HCEC 1CT (cell line): ENCODE measurements around the gene CTXND1.

ENCODE experiments used
- DNase-seq: peaks from one replicate; pipeline ENCODE4 v3.0.0-alpha.2; 2017

The CTXND1 gene

GRCh38 chr15:80251428-80252120 is 439 bp downstream of the CTXND1 start:
- no peak for DNase-seq

- DNase-seq, result no peak
These were observed 1.2 kb downstream of the CTXND1 start for GRCh38 chr15:80250614-80251427.

- no peak for DNase-seq
These were observed 2.0 kb downstream of the CTXND1 start for GRCh38 chr15:80249973-80250372.

GRCh38 chr15:80247320-80247719 is 4.7 kb downstream of the CTXND1 start:
- DNase-seq, result no peak

GRCh38 chr15:80246425-80246894 is 5.6 kb downstream of the CTXND1 start:
- DNase-seq, result no peak

- no peak for DNase-seq
These were observed 9.2 kb downstream of the CTXND1 start for GRCh38 chr15:80242802-80243201.

GRCh38 chr15:80242132-80242769 is 9.8 kb downstream of the CTXND1 start:
- DNase-seq, result peak; percentile 51

GRCh38 chr15:80241508-80241907 is 10.5 kb downstream of the CTXND1 start:
- no peak for DNase-seq

GRCh38 chr15:80240276-80240675 is 11.7 kb downstream of the CTXND1 start:
- no peak for DNase-seq

- DNase-seq, result peak; percentile 20
These were observed 17.1 kb downstream of the CTXND1 start for GRCh38 chr15:80234883-80235282.

GRCh38 chr15:80233581-80233980 is 18.4 kb downstream of the CTXND1 start:
- no peak for DNase-seq

- DNase-seq, result no peak
These were observed 20.6 kb downstream of the CTXND1 start for GRCh38 chr15:80231371-80231770.

GRCh38 chr15:80228959-80229610 is 22.9 kb downstream of the CTXND1 start:
- DNase-seq, result peak; percentile 31

GRCh38 chr15:80219955-80220354 is 32.1 kb downstream of the CTXND1 start:
- DNase-seq, result no peak

- DNase-seq, result no peak
These were observed 34.6 kb downstream of the CTXND1 start for GRCh38 chr15:80217327-80217900.

- DNase-seq, result no peak
These were observed 35.1 kb downstream of the CTXND1 start for GRCh38 chr15:80216911-80217310.

GRCh38 chr15:80216141-80216540 is 35.9 kb downstream of the CTXND1 start:
- DNase-seq, result no peak

- DNase-seq, result no peak
These were observed 37.1 kb downstream of the CTXND1 start for GRCh38 chr15:80214910-80215309.

- no peak for DNase-seq
These were observed 40.0 kb downstream of the CTXND1 start for GRCh38 chr15:80211976-80212375.

GRCh38 chr15:80210611-80211573 is 41.1 kb downstream of the CTXND1 start:
- no peak for DNase-seq
